Gastrocnemius medialis (tissue), 4 donors: ENCODE data around the gene FBXL19. TPM values are rescaled to one million over a fixed set of nuclear protein-coding genes. Genes with fewer than 3 reads are reported as not detected.

Source experiments
- ATAC-seq, 2 donors: fragments of 150-250 bp; one replicate each; pipeline ENCODE4 v1.9.1; 2016
- DNase-seq, 2 donors: peaks; one replicate each; pipeline ENCODE4 v3.0.0-alpha.2; 2019
- H3K27ac ChIP-seq, 4 donors: fragments of 200-600 bp; sonication (generic); 1 replicate in 1 of 4; 2 replicates in 3 of 4; pipeline ENCODE4 v1.5.1; 2016 to 2018; ENCODE audit warnings: mild to moderate bottlenecking in 2 of 4, moderate library complexity in 1 of 4
- H3K27me3 ChIP-seq, 3 donors: fragments of 200-600 bp; sonication (generic) in 2 of 3; 1 replicate in 1 of 3; 2 replicates in 2 of 3; pipeline versions ENCODE4 v1.5.1 to v1.6.0; 2016 to 2019; ENCODE audit warnings: mild to moderate bottlenecking in 1 of 3, moderate library complexity in 1 of 3
- H3K36me3 ChIP-seq, 2 donors: fragments of 200-600 bp; sonication (generic) in 1 of 2; one replicate each; pipeline ENCODE4 v1.5.1; 2017 to 2018
- H3K4me1 ChIP-seq, 2 donors: fragments of 200-600 bp; sonication (generic) in 1 of 2; one replicate each; pipeline ENCODE4 v1.5.1; 2016 to 2017; ENCODE audit warnings: mild to moderate bottlenecking in 2 of 2
- H3K4me3 ChIP-seq, 4 donors: fragments of 200-600 bp; sonication (generic) in 3 of 4; 1 replicate in 1 of 4; 2 replicates in 3 of 4; pipeline ENCODE4 v1.5.1; 2016 to 2019; ENCODE audit warnings: mild to moderate bottlenecking in 2 of 4
- H3K9me3 ChIP-seq, 3 donors: fragments of 200-600 bp; sonication (generic) in 2 of 3; 1 replicate in 1 of 3; 2 replicates in 2 of 3; pipeline ENCODE4 v1.5.1; 2016 to 2019
- POLR2A ChIP-seq, 2 donors: fragments of 450-650 bp; IDR thresholded peaks; one replicate each; pipeline ENCODE4 v1.6.1; 2017; ENCODE audit warnings: antibody characterized with exemption in 2 of 2, mild to moderate bottlenecking in 2 of 2, moderate library complexity in 2 of 2
- in situ Hi-C, 4 donors: fragments of 200-750 bp; cut with MboI; loops; one replicate each; pipeline versions ENCODE4 v1.15.0 to v1.8.0; 2017; ENCODE audit warnings: low sequenced_read_pairs in 4 of 4
- intact Hi-C: fragments of 100-400 bp; cut with DNase I; formaldehyde crosslinking; loops from one replicate; pipeline ENCODE4 v1.15.1; 2023; ENCODE audit warnings: low total_unique reads
- total RNA-seq, 4 donors: library from RNA; depleted of rRNA; stranded (reverse); fragments of >200 nt; gene quantifications; one replicate each; pipeline versions ENCODE4 v1.1.0 to v1.2.3, GENCODE V29; 2016
- TF ChIP-seq, protein P1 (sequence below), 5 experiments: fragments of 450-650 bp in 3 of 5; fragments of 200-600 bp in 2 of 5; sonication (generic) in 2 of 5; IDR thresholded peaks in 4 of 5; conservative IDR thresholded peaks in 1 of 5; 1 replicate in 4 of 5; 2 replicates in 1 of 5; pipeline ENCODE4 v1.5.1; 2016 to 2019; ENCODE audit warnings: antibody characterized with exemption in 5 of 5, mild to moderate bottlenecking in 3 of 5, moderate library complexity in 3 of 5

The FBXL19 gene
- total RNA-seq, 4 donors from 2014 or later: 3.4 to 7.9 (median 4.8) TPM

DNA sequence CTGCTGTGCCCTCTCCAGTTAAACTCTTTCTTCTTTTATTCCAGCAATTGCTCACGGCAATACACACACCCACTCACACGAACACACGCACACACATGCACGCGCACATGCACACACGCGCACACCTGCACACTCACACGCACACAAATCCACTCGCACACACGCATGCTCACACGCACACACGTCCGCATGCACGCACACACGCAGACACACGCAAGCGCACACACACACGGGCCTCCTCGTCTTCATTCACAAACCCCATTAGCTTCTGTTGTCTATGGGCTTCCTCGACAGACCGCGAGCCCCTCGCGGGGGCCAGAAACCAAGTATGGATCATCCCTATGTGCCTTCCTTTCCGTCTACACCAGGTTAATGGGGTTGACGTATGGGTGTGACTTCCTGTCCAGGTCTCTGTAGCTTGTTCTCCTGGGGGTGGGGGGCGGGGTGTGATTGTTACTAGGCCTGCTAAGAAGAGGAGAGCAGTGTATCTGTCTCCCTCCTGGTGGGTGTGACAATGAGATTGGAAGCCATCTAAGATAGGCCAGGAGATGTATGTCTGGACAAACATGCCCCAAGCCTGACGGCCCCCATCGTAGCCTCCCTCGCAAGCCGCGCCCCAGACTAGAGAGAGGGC, 27.6 kb upstream of the FBXL19 start:
- peak overlapping the region; percentile 93 to 100 (median 96) for H3K27ac ChIP-seq
- H3K4me3 ChIP-seq: peak overlapping the region; percentile 60 to 87 (median 72)
- TF ChIP-seq, protein P1, sequence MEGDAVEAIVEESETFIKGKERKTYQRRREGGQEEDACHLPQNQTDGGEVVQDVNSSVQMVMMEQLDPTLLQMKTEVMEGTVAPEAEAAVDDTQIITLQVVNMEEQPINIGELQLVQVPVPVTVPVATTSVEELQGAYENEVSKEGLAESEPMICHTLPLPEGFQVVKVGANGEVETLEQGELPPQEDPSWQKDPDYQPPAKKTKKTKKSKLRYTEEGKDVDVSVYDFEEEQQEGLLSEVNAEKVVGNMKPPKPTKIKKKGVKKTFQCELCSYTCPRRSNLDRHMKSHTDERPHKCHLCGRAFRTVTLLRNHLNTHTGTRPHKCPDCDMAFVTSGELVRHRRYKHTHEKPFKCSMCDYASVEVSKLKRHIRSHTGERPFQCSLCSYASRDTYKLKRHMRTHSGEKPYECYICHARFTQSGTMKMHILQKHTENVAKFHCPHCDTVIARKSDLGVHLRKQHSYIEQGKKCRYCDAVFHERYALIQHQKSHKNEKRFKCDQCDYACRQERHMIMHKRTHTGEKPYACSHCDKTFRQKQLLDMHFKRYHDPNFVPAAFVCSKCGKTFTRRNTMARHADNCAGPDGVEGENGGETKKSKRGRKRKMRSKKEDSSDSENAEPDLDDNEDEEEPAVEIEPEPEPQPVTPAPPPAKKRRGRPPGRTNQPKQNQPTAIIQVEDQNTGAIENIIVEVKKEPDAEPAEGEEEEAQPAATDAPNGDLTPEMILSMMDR (IDR thresholded peaks at IDR 0.05 in 4 of 5, conservative IDR thresholded peaks at IDR 0.05 in 1 of 5): no peak
- no peak for TF ChIP-seq POLR2A (IDR thresholded peaks at IDR 0.05)
- DNase-seq (no peak), ATAC-seq (peak in 1 of 2 donors; percentile 2)
- no peaks in the 10 kb centered on the region for H3K27me3 ChIP-seq
- peaks cover 34 to 39% of the 10 kb centered on the region in 2 donors for H3K4me1 ChIP-seq
- peaks cover 0 to 8% of the 10 kb centered on the region in 2 donors for H3K36me3 ChIP-seq
- intact Hi-C loops (loop anchor here (2.0 kb wide), 2 partner anchors 51 to 61 kb away; partner anchors contain the start of gene SETD1A), in situ Hi-C loops (no loop called here)
- no peaks in the 10 kb centered on the region for H3K9me3 ChIP-seq

DNA sequence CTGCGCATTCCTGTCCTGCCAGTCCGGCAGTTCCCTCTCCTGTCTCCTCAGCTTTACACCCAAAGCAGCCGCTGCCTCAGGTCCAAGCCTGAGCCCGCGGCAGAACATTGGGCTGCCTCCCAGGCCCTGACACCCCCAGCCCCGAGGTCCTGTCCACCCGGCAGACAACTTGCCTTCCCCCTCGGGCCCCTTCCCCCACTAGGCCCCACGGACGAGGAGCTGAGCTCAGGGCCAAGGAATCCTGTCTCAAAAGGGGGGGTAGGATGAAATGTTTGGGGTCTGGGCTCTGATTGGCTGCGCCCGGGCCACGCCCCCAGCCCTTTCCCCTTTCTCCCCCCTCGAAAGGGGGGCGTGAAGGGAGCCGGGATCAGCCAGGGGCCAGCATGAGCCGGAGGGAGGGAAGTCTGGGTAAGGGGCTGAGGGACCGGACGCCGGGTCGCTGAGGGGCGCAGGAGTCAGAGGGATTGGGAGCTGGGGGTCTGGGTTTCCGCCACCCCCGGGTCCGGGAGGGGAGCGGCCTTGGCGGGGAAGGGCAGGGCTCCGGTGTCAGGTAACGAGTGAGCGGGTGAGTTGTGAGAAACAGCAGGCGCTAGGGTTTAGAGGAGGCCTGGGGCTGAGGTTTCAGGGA, 27.0 kb upstream of the FBXL19 start, which contains the start of gene CTF1:
TSS of gene CTF1 (plus strand) at position 354 of the 628 bp plus-strand sequence. CDS start at position 384, 30 bp downstream.
- H3K9me3 ChIP-seq: no peaks in the 10 kb centered on the region
- DNase-seq (peak; percentile 48 to 72), ATAC-seq (peak; percentile 61 to 67)
- in situ Hi-C loops: no loop called here
- peaks cover 0 to 6% of the 10 kb centered on the region in 2 donors for H3K36me3 ChIP-seq
- H3K27ac ChIP-seq: peak within 1 kb of the TSS; percentile 93 to 100 (median 96)
- H3K4me3 ChIP-seq: peak within 1 kb of the TSS; percentile 60 to 87 (median 72)
- H3K27me3 ChIP-seq: no peaks in the 10 kb centered on the region
- intact Hi-C loops: no loop called here
- H3K4me1 ChIP-seq: peaks cover 35 to 41% of the 10 kb centered on the region in 2 donors
- TF ChIP-seq, protein P1 (IDR thresholded peaks at IDR 0.05 in 4 of 5, conservative IDR thresholded peaks at IDR 0.05 in 1 of 5): no peak
- TF ChIP-seq POLR2A (IDR thresholded peaks at IDR 0.05): peak in 1 of 2 donors; percentile 54

DNA sequence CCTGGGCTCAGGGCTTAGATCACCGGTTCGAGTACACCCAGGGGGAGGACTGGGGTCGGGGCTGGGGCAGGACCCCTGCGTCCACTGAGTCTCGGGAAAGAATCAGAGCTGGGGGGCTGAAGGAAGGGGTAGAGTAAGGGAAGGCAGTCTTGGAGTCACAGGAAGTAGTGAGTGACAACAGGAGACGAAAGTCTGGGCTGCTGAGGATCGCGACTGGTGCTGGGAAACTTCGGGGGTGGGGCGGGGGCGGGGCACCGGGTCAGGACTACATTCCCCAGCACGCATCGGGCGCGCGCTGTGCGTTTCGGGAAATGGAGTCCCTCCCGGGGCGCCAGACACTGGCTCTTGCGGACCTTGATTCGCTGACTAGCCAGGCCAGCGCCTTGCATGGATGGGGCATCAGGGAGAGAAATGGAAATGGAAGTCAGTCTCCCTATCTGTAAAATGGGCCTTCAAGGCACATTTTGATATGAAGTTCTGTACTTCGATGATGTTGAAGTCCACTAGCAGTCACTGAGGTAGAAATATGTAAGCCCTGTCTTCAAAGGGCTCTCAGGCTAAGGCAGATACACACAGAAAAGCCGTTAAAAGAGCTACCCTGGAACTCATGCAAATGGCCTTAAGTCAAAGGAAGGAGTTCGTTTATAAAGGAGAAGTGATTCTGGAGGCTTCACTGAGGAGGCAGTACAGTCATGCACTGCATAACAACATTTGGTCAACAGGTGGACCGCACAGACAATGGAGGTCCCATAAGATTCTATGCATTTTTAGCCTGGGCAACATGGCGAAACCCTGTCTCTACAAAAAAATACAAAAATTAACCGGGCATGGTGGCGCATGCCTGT, 26.3 kb upstream of the FBXL19 start:
- no peaks in the 10 kb centered on the region for H3K27me3 ChIP-seq
- peak; percentile 72 to 85 for ATAC-seq
- H3K9me3 ChIP-seq: no peaks in the 10 kb centered on the region
- intact Hi-C loops (loop anchor here (1.0 kb wide), 1 partner anchor 25 kb away; no protein-coding TSS in a partner anchor), in situ Hi-C loops (no loop called here)
- H3K27ac ChIP-seq: peak overlapping the region; percentile 93 to 100 (median 96)
- H3K4me1 ChIP-seq: peaks cover 36 to 46% of the 10 kb centered on the region in 2 donors
- no peaks in the 10 kb centered on the region for H3K36me3 ChIP-seq
- peak; percentile 84 to 92 for DNase-seq
- TF ChIP-seq, protein P1 (IDR thresholded peaks at IDR 0.05 in 4 of 5, conservative IDR thresholded peaks at IDR 0.05 in 1 of 5): no peak
- peak; percentile 53 to 70 for TF ChIP-seq POLR2A (IDR thresholded peaks at IDR 0.05)
- H3K4me3 ChIP-seq: peak overlapping the region; percentile 60 to 87 (median 72)

DNA sequence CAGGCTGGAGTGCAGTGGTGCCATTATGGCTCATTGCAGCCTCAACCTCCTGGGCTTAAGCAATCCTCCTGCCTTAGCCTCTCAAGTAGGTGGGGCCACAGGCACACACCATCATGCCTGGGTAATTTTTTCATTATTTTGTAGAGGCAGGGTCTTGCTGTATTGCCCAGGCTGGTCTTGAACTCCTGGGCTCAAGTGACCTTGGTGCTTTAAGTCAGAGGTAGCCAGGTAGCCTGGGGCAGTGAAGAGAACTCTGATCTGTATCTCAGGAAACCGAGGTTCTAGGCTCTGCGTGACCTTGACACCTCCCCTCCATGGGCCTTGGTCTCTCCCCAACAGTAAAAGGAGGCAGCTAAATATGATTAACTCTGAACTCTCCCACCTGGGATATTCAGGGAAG, 23.6 kb upstream of the FBXL19 start:
- TF ChIP-seq POLR2A (IDR thresholded peaks at IDR 0.05): no peak
- TF ChIP-seq, protein P1 (IDR thresholded peaks at IDR 0.05 in 4 of 5, conservative IDR thresholded peaks at IDR 0.05 in 1 of 5): no peak
- Histone ChIP-seq H3K4me1 (peaks cover 29 to 33% of the 10 kb centered on the region in 2 donors), H3K36me3 (no peaks in the 10 kb centered on the region), H3K4me3 (no peak overlapping the region), H3K9me3 (no peaks in the 10 kb centered on the region), H3K27ac (no peak overlapping the region), H3K27me3 (no peaks in the 10 kb centered on the region)
- intact Hi-C loops (no loop called here), in situ Hi-C loops (no loop called here)
- DNase-seq (no peak), ATAC-seq (no peak)
